ENCODE data around the gene NCKAP5.

The NCKAP5 gene

GRCh38 chr2:133581010-133581760, 12.9 kb upstream of the NCKAP5 start:
- no peak for DNase-seq (ENCODE audit: low spot score)
- in situ Hi-C loops (cut with MboI; ENCODE audit: low sequenced_read_pairs, unreplicated experiment), result no loop called here
- TF ChIP-seq CTCF (IDR thresholded peaks at IDR 0.05; ENCODE audit: borderline replicate concordance, control extremely low read depth, extremely low read depth, insufficient read depth, missing control alignments), result no peak

- no peak for TF ChIP-seq CTCF (IDR thresholded peaks at IDR 0.05; ENCODE audit: borderline replicate concordance, control extremely low read depth, extremely low read depth, insufficient read depth, missing control alignments)
- DNase-seq (ENCODE audit: low spot score), result no peak
- in situ Hi-C loops (cut with MboI; ENCODE audit: low sequenced_read_pairs, unreplicated experiment), result no loop called here
Observed at GRCh38 chr2:133579274-133579673, 11.0 kb upstream of the NCKAP5 start.

- TF ChIP-seq CTCF (IDR thresholded peaks at IDR 0.05; ENCODE audit: borderline replicate concordance, control extremely low read depth, extremely low read depth, insufficient read depth, missing control alignments), result no peak
- in situ Hi-C loops (cut with MboI; ENCODE audit: low sequenced_read_pairs, unreplicated experiment), result no loop called here
- DNase-seq (ENCODE audit: low spot score), result no peak
Observed at GRCh38 chr2:133576714-133577113, 8.5 kb upstream of the NCKAP5 start.

GRCh38 chr2:133574620-133575019, 6.4 kb upstream of the NCKAP5 start:
- no peak for TF ChIP-seq CTCF (IDR thresholded peaks at IDR 0.05; ENCODE audit: borderline replicate concordance, control extremely low read depth, extremely low read depth, insufficient read depth, missing control alignments)
- in situ Hi-C loops (cut with MboI; ENCODE audit: low sequenced_read_pairs, unreplicated experiment), result no loop called here
- DNase-seq (ENCODE audit: low spot score), result no peak

GRCh38 chr2:133574186-133574585, 5.9 kb upstream of the NCKAP5 start:
- in situ Hi-C loops (cut with MboI; ENCODE audit: low sequenced_read_pairs, unreplicated experiment), result no loop called here
- TF ChIP-seq CTCF (IDR thresholded peaks at IDR 0.05; ENCODE audit: borderline replicate concordance, control extremely low read depth, extremely low read depth, insufficient read depth, missing control alignments), result no peak
- DNase-seq (ENCODE audit: low spot score), result no peak

GRCh38 chr2:133573491-133574162, 5.4 kb upstream of the NCKAP5 start:
- TF ChIP-seq CTCF (IDR thresholded peaks at IDR 0.05; ENCODE audit: borderline replicate concordance, control extremely low read depth, extremely low read depth, insufficient read depth, missing control alignments), result no peak
- DNase-seq (ENCODE audit: low spot score), result no peak
- in situ Hi-C loops (cut with MboI; ENCODE audit: low sequenced_read_pairs, unreplicated experiment), result no loop called here
